ENCODE measurements around the gene LTB4R2.

The LTB4R2 gene

GRCh38 chr14:24272467-24272866, 37.5 kb upstream of the LTB4R2 start (continued):
- TF ChIP-seq TSHZ2 (CRISPR knock-in tag; IDR thresholded peaks at IDR 0.05) (no peak), ZC3H10 (CRISPR knock-in tag; IDR thresholded peaks at IDR 0.05) (no peak), ZFP30 (CRISPR knock-in tag; IDR thresholded peaks at IDR 0.05) (no peak), TCF4 (CRISPR knock-in tag; IDR thresholded peaks at IDR 0.05; ENCODE audit: borderline replicate concordance) (no peak), BACH2 (CRISPR knock-in tag; IDR thresholded peaks at IDR 0.05; ENCODE audit: borderline replicate concordance) (no peak), SNAI2 (CRISPR knock-in tag; IDR thresholded peaks at IDR 0.05) (no peak), ISL1 (CRISPR knock-in tag; IDR thresholded peaks at IDR 0.05) (no peak), PPARA (CRISPR knock-in tag; IDR thresholded peaks at IDR 0.05; ENCODE audit: borderline replicate concordance) (no peak)

- TF ChIP-seq ZC3H10 (CRISPR knock-in tag; IDR thresholded peaks at IDR 0.05) (no peak), TOX (CRISPR knock-in tag; IDR thresholded peaks at IDR 0.05; ENCODE audit: borderline replicate concordance) (no peak), ZNF565 (CRISPR knock-in tag; conservative IDR thresholded peaks at IDR 0.05; ENCODE audit: low read depth) (no peak), PPARA (CRISPR knock-in tag; IDR thresholded peaks at IDR 0.05; ENCODE audit: borderline replicate concordance) (no peak), TSHZ2 (CRISPR knock-in tag; IDR thresholded peaks at IDR 0.05) (no peak), ZNF8 (CRISPR knock-in tag; IDR thresholded peaks at IDR 0.05) (no peak), SNAI2 (CRISPR knock-in tag; IDR thresholded peaks at IDR 0.05) (no peak), POU6F1 (CRISPR knock-in tag; IDR thresholded peaks at IDR 0.05; ENCODE audit: borderline replicate concordance, low read depth) (no peak), ZFP3 (CRISPR knock-in tag; IDR thresholded peaks at IDR 0.05) (no peak), RARB (CRISPR knock-in tag; IDR thresholded peaks at IDR 0.05) (no peak), ZFP30 (CRISPR knock-in tag; IDR thresholded peaks at IDR 0.05) (no peak), OSR1 (CRISPR knock-in tag; IDR thresholded peaks at IDR 0.05) (no peak), CREB5 (CRISPR knock-in tag; IDR thresholded peaks at IDR 0.05; ENCODE audit: low read depth) (no peak), ISL1 (CRISPR knock-in tag; IDR thresholded peaks at IDR 0.05) (no peak)
- no peak for ATAC-seq
These were observed 36.4 kb upstream of the LTB4R2 start for GRCh38 chr14:24273422-24273998.

GRCh38 chr14:24274101-24274543, 35.8 kb upstream of the LTB4R2 start:
- no peak for TF ChIP-seq SNAI2 (CRISPR knock-in tag; IDR thresholded peaks at IDR 0.05)
- no peak for TF ChIP-seq ZNF8 (CRISPR knock-in tag; IDR thresholded peaks at IDR 0.05)
- no peak for TF ChIP-seq ZNF70 (CRISPR knock-in tag; IDR thresholded peaks at IDR 0.05)
- TF ChIP-seq ZFP30 (CRISPR knock-in tag; IDR thresholded peaks at IDR 0.05): no peak
- no peak for TF ChIP-seq CSDC2 (CRISPR knock-in tag; IDR thresholded peaks at IDR 0.05)
- TF ChIP-seq BACH2 (CRISPR knock-in tag; IDR thresholded peaks at IDR 0.05; ENCODE audit: borderline replicate concordance): no peak
- ATAC-seq: no peak

- ATAC-seq: no peak
- TF ChIP-seq PPARA (CRISPR knock-in tag; IDR thresholded peaks at IDR 0.05; ENCODE audit: borderline replicate concordance): no peak
- TF ChIP-seq OSR1 (CRISPR knock-in tag; IDR thresholded peaks at IDR 0.05): no peak
- no peak for TF ChIP-seq ZFP30 (CRISPR knock-in tag; IDR thresholded peaks at IDR 0.05)
- no peak for TF ChIP-seq TSHZ2 (CRISPR knock-in tag; IDR thresholded peaks at IDR 0.05)
These were observed 32.9 kb upstream of the LTB4R2 start for GRCh38 chr14:24277071-24277470.
